HepG2 (cell line): ENCODE data around the gene TMEM14C. TPM values are rescaled to one million over a fixed set of nuclear protein-coding genes. Genes with fewer than 3 reads are reported as not detected.

Source experiments
- CENPT ChIP-seq: sonication (generic); formaldehyde crosslinking; IDR thresholded peaks from 2 replicates; pipeline ENCODE4 v1.8.0; 2022; ENCODE audit warnings: low read depth, mild to moderate bottlenecking, moderate library complexity, missing genetic modification reagents
- ELF3 ChIP-seq: IDR thresholded peaks from 2 replicates; pipeline ENCODE4 v1.6.1; 2016; ENCODE audit warnings: missing genetic modification reagents, missing compliant biosample characterization
- FIP1L1 ChIP-seq: fragments of 200-400 bp; formaldehyde crosslinking; IDR thresholded peaks from 2 replicates; pipeline ENCODE4 v1.6.1; 2018; ENCODE audit warnings: low read depth, mild to moderate bottlenecking, low read length, moderate library complexity, borderline replicate concordance; ENCODE audit not compliant: insufficient read depth
- FOXC1 ChIP-seq: sonication (generic); formaldehyde crosslinking; IDR thresholded peaks from 2 replicates; pipeline ENCODE4 v1.8.0; 2022; ENCODE audit warnings: mild to moderate bottlenecking, missing genetic modification reagents, borderline replicate concordance
- FOXJ3 ChIP-seq: sonication (generic); formaldehyde crosslinking; IDR thresholded peaks from 2 replicates; pipeline ENCODE4 v1.4.0; 2020; ENCODE audit warnings: missing genetic modification reagents, mild to moderate bottlenecking, borderline replicate concordance
- GABPA ChIP-seq, 2 experiments: IDR thresholded peaks; 2 replicates each; pipeline ENCODE4 v1.6.1; 2011 to 2016; ENCODE audit warnings: low read depth in 2 of 2, low read length in 1 of 2, missing biosample characterization in 1 of 2, missing genetic modification characterization in 1 of 2
- GZF1 ChIP-seq: sonication (generic); formaldehyde crosslinking; IDR thresholded peaks from 2 replicates; pipeline ENCODE4 v1.5.1; 2020; ENCODE audit warnings: mild to moderate bottlenecking, missing genetic modification reagents
- HOXA7 ChIP-seq: sonication (generic); formaldehyde crosslinking; IDR thresholded peaks from 2 replicates; pipeline ENCODE4 v1.8.1; 2022; ENCODE audit warnings: mild to moderate bottlenecking, missing genetic modification reagents, moderate library complexity
- NCOR1 ChIP-seq: fragments of 200-600 bp; sonication (generic); IDR thresholded peaks from 2 replicates; pipeline ENCODE4 v1.7.0; 2017; ENCODE audit warnings: antibody characterized with exemption, low read length, borderline replicate concordance
- RBFOX2 ChIP-seq: fragments of 200-400 bp; formaldehyde crosslinking; IDR thresholded peaks from 2 replicates; pipeline ENCODE4 v1.6.1; 2017; ENCODE audit warnings: low read depth, mild to moderate bottlenecking, low read length
- RNF2 ChIP-seq: fragments of 450-650 bp; conservative IDR thresholded peaks from 2 replicates; pipeline ENCODE4 v1.6.1; 2016; ENCODE audit warnings: low read depth
- TCF7 ChIP-seq: sonication (generic); IDR thresholded peaks from 2 replicates; pipeline ENCODE4 v1.6.1; 2016; ENCODE audit warnings: antibody characterized with exemption, low read depth
- TIGD3 ChIP-seq: sonication (generic); formaldehyde crosslinking; IDR thresholded peaks from 2 replicates; pipeline ENCODE4 v1.5.1; 2020; ENCODE audit warnings: mild to moderate bottlenecking, missing genetic modification reagents, borderline replicate concordance
- TP53 ChIP-seq: sonication (generic); formaldehyde crosslinking; conservative IDR thresholded peaks from 2 replicates; pipeline ENCODE4 v1.4.0; 2020; ENCODE audit warnings: missing genetic modification reagents
- ZNF3 ChIP-seq: IDR thresholded peaks from 2 replicates; pipeline ENCODE4 v1.7.0; 2017; ENCODE audit warnings: inconsistent platforms
- ZNF331 ChIP-seq: sonication (generic); formaldehyde crosslinking; IDR thresholded peaks from 2 replicates; pipeline ENCODE4 v1.4.0; 2020; ENCODE audit warnings: missing genetic modification reagents
- ZNF678 ChIP-seq: sonication (generic); formaldehyde crosslinking; IDR thresholded peaks from 2 replicates; pipeline ENCODE4 v1.4.0; 2020; ENCODE audit warnings: mild to moderate bottlenecking, missing genetic modification reagents
- ZNF713 ChIP-seq: sonication (generic); formaldehyde crosslinking; IDR thresholded peaks from 2 replicates; pipeline ENCODE4 v1.4.0; 2020; ENCODE audit warnings: mild to moderate bottlenecking, missing genetic modification reagents
- ZSCAN9 ChIP-seq: IDR thresholded peaks from 2 replicates; pipeline ENCODE4 v1.6.1; 2016; ENCODE audit warnings: borderline replicate concordance
- ZUFSP ChIP-seq: sonication (generic); formaldehyde crosslinking; IDR thresholded peaks from 2 replicates; pipeline ENCODE4 v1.9.0; 2021; ENCODE audit warnings: missing genetic modification reagents, mild to moderate bottlenecking, borderline replicate concordance
- polyA plus RNA-seq, 8 experiments: library from polyadenylated mRNA; depleted of rRNA in 3 of 8; stranded (reverse) in 7 of 8; unstranded in 1 of 8; fragments of >200 nt; fragmentation: Illumina TruSeq in 4 of 8; extraction: Trizol in 4 of 8; gene quantifications; 2 replicates each; pipeline versions ENCODE4 v1.2.1 to v1.2.3, GENCODE V29; 2011 to 2016; ENCODE audit warnings: low read depth in 4 of 8, missing spikeins in 1 of 8, mixed read lengths in 1 of 8; ENCODE audit not compliant: insufficient read depth in 1 of 8
- total RNA-seq, 5 experiments: library from RNA; depleted of rRNA; stranded (reverse); fragments of >200 nt; fragmentation: Illumina TruSeq; extraction: Trizol; gene quantifications; 2 replicates each; pipeline ENCODE4 v1.2.3, GENCODE V29; 2016; ENCODE audit warnings: low read depth in 1 of 5
- TF ChIP-seq, protein P1 (sequence below): sonication (generic); formaldehyde crosslinking; conservative IDR thresholded peaks from 2 replicates; pipeline ENCODE4 v1.8.1; 2023; ENCODE audit warnings: missing genetic modification reagents
- TF ChIP-seq, protein P2 (sequence below): sonication (generic); formaldehyde crosslinking; IDR thresholded peaks from 2 replicates; pipeline ENCODE4 v1.9.0; 2021; ENCODE audit warnings: missing genetic modification reagents, borderline replicate concordance

The TMEM14C gene
- total and polyA plus RNA-seq, 2 of the 13 experiments (the other 11 are each of a cell fraction or from before 2014, with no cell fraction given) = 184 TPM

DNA sequence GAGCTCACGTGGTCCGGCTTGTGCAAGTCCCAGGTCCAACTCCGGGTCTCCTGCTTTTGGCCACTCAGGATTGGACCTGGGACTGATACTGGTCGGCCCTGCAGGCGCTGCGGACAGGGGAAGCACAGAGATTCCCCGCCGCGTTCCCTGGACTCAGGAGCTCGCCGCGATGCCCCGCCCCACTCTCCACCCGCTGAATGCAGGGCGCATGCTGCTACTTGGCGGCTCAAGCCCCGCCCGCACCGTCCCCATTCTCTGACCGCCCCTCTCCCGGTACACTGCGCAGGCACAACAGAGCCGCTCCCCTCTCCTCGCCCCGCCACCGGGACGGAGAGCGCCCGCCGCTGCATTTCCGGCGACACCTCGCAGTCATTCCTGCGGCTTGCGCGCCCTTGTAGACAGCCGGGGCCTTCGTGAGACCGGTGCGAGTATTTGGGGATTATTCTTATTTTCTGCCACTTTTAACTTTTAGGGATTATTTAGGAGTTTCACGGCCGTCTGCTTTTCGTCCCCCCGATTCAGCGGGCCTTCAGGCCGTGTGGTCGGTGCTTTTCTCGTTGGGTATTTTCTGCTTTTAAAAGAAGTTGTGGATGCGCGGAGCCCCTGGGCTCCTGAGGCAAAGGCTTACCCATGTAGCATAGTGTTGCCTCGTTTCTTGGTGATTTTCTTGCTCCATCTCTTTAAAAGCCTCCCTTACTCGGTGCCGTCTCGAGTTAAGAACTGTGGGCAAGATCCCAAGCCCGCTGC is at the start of gene TMEM14C (continued):
- TF ChIP-seq RBFOX2 (peak; percentile 96), FOXC1 (CRISPR knock-in tag) (peak; percentile 91), ELF3 (CRISPR knock-in tag) (peak; percentile 86), NCOR1 (peak; percentile 10; the same call in 1 of the 2 replicates), TIGD3 (CRISPR knock-in tag) (peak; percentile 84; the same call in 1 of the 2 replicates), ZNF3 (CRISPR knock-in tag) (0 out of 2 replicates have a peak, but pooled peaks have one; percentile 30), ZNF331 (CRISPR knock-in tag) (peak; percentile 92), ZNF713 (no peak; the same call in 1 of the 2 replicates), GZF1 (CRISPR knock-in tag) (peak; percentile 93), ZNF678 (peak; percentile 95), CENPT (no peak), GABPA (IDR thresholded peaks at IDR 0.05; ENCODE audit: low read depth, low read length) (peak; percentile 59), GABPA (CRISPR knock-in tag; IDR thresholded peaks at IDR 0.05; ENCODE audit: low read depth) (peak; percentile 88), HOXA7 (CRISPR knock-in tag) (no peak), FOXJ3 (CRISPR knock-in tag) (peak; percentile 59; the same call in 1 of the 2 replicates), FIP1L1 (no peak), TCF7 (no peak), ZUFSP (CRISPR knock-in tag) (no peak), TP53 (CRISPR knock-in tag) (0 out of 2 replicates have a peak, but pooled peaks have one; percentile 66), RNF2 (peak; percentile 46; the same call in 1 of the 2 replicates), ZSCAN9 (CRISPR knock-in tag) (peak; percentile 89; the same call in 1 of the 2 replicates)
- TF ChIP-seq, protein P1, sequence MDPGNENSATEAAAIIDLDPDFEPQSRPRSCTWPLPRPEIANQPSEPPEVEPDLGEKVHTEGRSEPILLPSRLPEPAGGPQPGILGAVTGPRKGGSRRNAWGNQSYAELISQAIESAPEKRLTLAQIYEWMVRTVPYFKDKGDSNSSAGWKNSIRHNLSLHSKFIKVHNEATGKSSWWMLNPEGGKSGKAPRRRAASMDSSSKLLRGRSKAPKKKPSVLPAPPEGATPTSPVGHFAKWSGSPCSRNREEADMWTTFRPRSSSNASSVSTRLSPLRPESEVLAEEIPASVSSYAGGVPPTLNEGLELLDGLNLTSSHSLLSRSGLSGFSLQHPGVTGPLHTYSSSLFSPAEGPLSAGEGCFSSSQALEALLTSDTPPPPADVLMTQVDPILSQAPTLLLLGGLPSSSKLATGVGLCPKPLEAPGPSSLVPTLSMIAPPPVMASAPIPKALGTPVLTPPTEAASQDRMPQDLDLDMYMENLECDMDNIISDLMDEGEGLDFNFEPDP (CRISPR knock-in tag) = no peak
- TF ChIP-seq, protein P2, sequence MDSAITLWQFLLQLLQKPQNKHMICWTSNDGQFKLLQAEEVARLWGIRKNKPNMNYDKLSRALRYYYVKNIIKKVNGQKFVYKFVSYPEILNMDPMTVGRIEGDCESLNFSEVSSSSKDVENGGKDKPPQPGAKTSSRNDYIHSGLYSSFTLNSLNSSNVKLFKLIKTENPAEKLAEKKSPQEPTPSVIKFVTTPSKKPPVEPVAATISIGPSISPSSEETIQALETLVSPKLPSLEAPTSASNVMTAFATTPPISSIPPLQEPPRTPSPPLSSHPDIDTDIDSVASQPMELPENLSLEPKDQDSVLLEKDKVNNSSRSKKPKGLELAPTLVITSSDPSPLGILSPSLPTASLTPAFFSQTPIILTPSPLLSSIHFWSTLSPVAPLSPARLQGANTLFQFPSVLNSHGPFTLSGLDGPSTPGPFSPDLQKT (CRISPR knock-in tag) = peak; percentile 54; the same call in 1 of the 2 replicates
